ENCODE data around the gene NFATC3. TPM values are rescaled to one million over a fixed set of nuclear protein-coding genes. Genes with fewer than 3 reads are reported as not detected.
A peak's percentile ranks its signal among the peaks of the same experiment; 100 is the strongest.

Gene NFATC3
- total and polyA plus RNA-seq, 2 of the 8 experiments (the other 6 are each of a cell fraction or from before 2014, with no cell fraction given), result 17.6 to 34.5 TPM

GRCh38 chr16:68238029-68238345 is 152.8 kb downstream of the NFATC3 start:
- 30% methylated on average over 20 of the region's 20 CpGs; no CpG with 5 or more reads in 1 of the 2 experiments for WGBS, 2 experiments (ENCODE audit: extremely low coverage in 1 of 2, insufficient coverage in 1 of 2, insufficient read length in 1 of 2, insufficient replicate concordance in 2 of 2, low coverage in 1 of 2, low lambda C conversion rate in 2 of 2, missing lambda C conversion rate in 1 of 2)
- Histone ChIP-seq H3K23ac (ENCODE audit: insufficient read length) (no peak overlapping the region), H3K79me1 (ENCODE audit: low read depth, low read length) (peaks cover 5% of the 10 kb centered on the region; the same call in 1 of the 2 replicates), H3K79me2 (ENCODE audit: control insufficient read depth in 1 of 2, insufficient read depth in 2 of 2, low read length in 2 of 2) (peaks cover 5 to 19% of the 10 kb centered on the region in 2 experiments), H4K91ac (replicated peaks; ENCODE audit: insufficient read length, low read length) (peak overlapping the region; percentile 94), H3K14ac (ENCODE audit: insufficient read length) (no peak overlapping the region), H2BK12ac (ENCODE audit: low read depth, low read length) (peak overlapping the region; percentile 97), H3K27me3 (replicated peaks in 1 of 4; ENCODE audit: control insufficient read depth in 3 of 4, extremely low read depth in 1 of 4, insufficient read depth in 3 of 4, low read length in 3 of 4) (no peaks in the 10 kb centered on the region; a peak in 1 of 7 replicates), H2AK5ac (ENCODE audit: low read depth, low read length) (peak overlapping the region; percentile 76; the same call in 1 of the 2 replicates), H3K4me1 (replicated peaks in 1 of 4; ENCODE audit: control insufficient read depth in 3 of 4, insufficient read depth in 4 of 4, low read length in 3 of 4) (peaks cover 0 to 28% (median 20%) of the 10 kb centered on the region in 4 experiments; a peak in 5 of 7 replicates), H4K8ac (ENCODE audit: extremely low read depth, insufficient read depth, low read length) (peak overlapping the region; percentile 72), H3K4ac (replicated peaks; ENCODE audit: insufficient read length, low read depth, low read length) (peak overlapping the region; percentile 94), H3K9me3 (ENCODE audit: insufficient read depth in 2 of 2, low read depth in 1 of 2, low read length in 1 of 2) (no peaks in the 10 kb centered on the region), H3K18ac (ENCODE audit: extremely low read depth, low read length) (peak overlapping the region; percentile 96), H3K36me3 (ENCODE audit: control insufficient read depth in 2 of 4, insufficient read depth in 4 of 4, low read length in 3 of 4) (peaks cover 0 to 4% (median 0%) of the 10 kb centered on the region in 4 experiments; a peak in 3 of 8 replicates), H3K23me2 (ENCODE audit: low read depth, low read length) (peaks cover 22% of the 10 kb centered on the region), H2BK5ac (ENCODE audit: low read depth, low read length) (peak overlapping the region; percentile 90), H3K56ac (replicated peaks; ENCODE audit: insufficient read length, low read depth, low read length) (peak overlapping the region; percentile 36), H3K4me3 (ENCODE audit: extremely low read depth in 1 of 4, insufficient read depth in 2 of 4, low read depth in 3 of 4, low read length in 4 of 4) (peak overlapping the region; percentile 34 to 84 (median 51); a peak in 7 of 8 replicates), H4K5ac (ENCODE audit: insufficient read length, low read depth, low read length) (peak overlapping the region; percentile 84), H2BK20ac (ENCODE audit: low read length) (no peak overlapping the region), H2BK15ac (ENCODE audit: low read length) (peak overlapping the region; percentile 98; the same call in 1 of the 2 replicates), H3K4me2 (ENCODE audit: insufficient read depth in 1 of 2, low read depth in 2 of 2, low read length in 2 of 2) (peak overlapping the region; percentile 92 to 99), H3K9ac (replicated peaks in 1 of 4; ENCODE audit: extremely low read depth in 1 of 4, low read depth in 3 of 4, low read length in 3 of 4) (peak overlapping the region in 2 of 4 experiments; percentile 30 to 68; a peak in 4 of 7 replicates), H3K27ac (ENCODE audit: low read depth, low read length) (peak overlapping the region; percentile 84), H2BK120ac (replicated peaks; ENCODE audit: low read depth, low read length) (peak overlapping the region; percentile 80), H2AFZ (ENCODE audit: low read length) (no peak overlapping the region), H4K20me1 (replicated peaks in 1 of 2; ENCODE audit: control insufficient read depth in 1 of 2, insufficient read depth in 2 of 2, low read length in 2 of 2) (peaks cover 15 to 20% of the 10 kb centered on the region in 2 experiments)
- CTCF ChIA-PET (ENCODE audit: partially characterized antibody), result interaction anchor here (2.3 to 4.0 kb wide), 3 partner anchors 24 to 144 kb away, joined by 10 to 23 read pairs (median 11); partner anchors contain the start of gene SLC7A6
- POLR2A ChIA-PET (ENCODE audit: partially characterized antibody), result interaction anchor here (0.6 to 5.9 kb wide), 11 partner anchors 10 to 422 kb away, joined by 3 to 61 read pairs (median 4); partner anchors contain the start of genes NFATC3, PRMT7, SLC7A6 and SLC7A6OS
- FAIRE-seq (no peak), DNase-seq (ENCODE audit: low read depth in 1 of 2, low spot score in 2 of 2) (no peak)
- TF ChIP-seq JUN (IDR thresholded peaks at IDR 0.05; ENCODE audit: low read depth, low read length) (no peak), HDAC2 (IDR thresholded peaks at IDR 0.05; ENCODE audit: borderline replicate concordance in 1 of 2, low read depth in 2 of 2, low read length in 2 of 2) (0 out of 4 replicates have a peak, but pooled peaks of 1 of the 2 experiments have one; percentile 20), SAP30 (IDR thresholded peaks at IDR 0.05; ENCODE audit: insufficient read depth, insufficient replicate concordance, low read length) (no peak), SIRT6 (IDR thresholded peaks at IDR 0.05; ENCODE audit: low read length) (no peak)

Measured in H1 (cell line).